Epithelial cell of prostate (primary cell): ENCODE results near the gene TRA2A.
"Not testable (repeated sequence)": the region's sequence is repeated elsewhere in the genome, so short reads cannot be mapped to it uniquely, and the experiment has no call there.

Source experiments
- DNase-seq: peaks from one replicate; pipeline ENCODE4 v3.0.0-alpha.2; 2011; ENCODE audit warnings: low read depth, low spot score
- H3K27ac ChIP-seq: fragments of 450-650 bp; 2 replicates; pipeline ENCODE4 v1.5.1; 2017; ENCODE audit warnings: mild to moderate bottlenecking

TRA2A gene

DNA sequence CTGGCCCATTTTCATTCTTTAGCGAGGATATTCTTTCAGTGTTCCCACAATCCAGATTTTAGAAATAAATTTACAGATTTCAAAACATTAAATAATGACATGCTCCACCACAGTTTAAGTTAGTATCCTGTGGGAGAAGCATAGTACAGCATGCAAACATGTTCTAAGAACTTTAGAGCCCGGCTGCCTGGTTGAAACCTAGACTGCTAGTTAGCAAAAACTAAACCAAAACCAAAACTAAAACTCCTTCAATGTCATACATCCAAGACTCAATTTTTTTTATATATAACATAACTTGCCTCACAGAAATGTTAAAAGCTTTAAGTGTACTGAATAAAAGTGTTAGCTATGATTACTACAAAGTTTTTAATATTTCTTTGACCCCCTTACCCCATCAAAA lies 17.0 kb downstream of the TRA2A start:
- DNase-seq: no peak
- H3K27ac ChIP-seq: peak overlapping the region; percentile 82

DNA sequence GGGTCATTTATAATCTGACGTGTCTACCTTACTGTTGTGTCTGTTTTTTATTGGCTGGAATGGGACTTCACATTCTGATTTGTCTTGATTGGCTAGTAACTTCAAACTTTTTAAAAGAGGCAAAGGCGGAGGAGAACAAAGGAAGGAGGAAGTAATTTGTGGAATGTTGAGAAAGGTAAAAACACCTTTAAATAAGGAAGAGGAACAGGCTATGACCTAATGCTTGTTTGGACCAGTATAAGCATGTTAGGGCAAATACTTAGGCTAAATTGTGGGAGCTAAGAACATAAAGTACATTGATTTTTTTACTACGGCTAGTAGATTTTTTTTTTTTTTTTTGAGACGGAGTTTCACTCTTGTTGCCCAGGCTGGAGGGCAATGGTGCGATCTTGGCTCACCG lies 18.0 kb downstream of the TRA2A start:
- DNase-seq: peak; percentile 50
- H3K27ac ChIP-seq: peak overlapping the region; percentile 82

DNA sequence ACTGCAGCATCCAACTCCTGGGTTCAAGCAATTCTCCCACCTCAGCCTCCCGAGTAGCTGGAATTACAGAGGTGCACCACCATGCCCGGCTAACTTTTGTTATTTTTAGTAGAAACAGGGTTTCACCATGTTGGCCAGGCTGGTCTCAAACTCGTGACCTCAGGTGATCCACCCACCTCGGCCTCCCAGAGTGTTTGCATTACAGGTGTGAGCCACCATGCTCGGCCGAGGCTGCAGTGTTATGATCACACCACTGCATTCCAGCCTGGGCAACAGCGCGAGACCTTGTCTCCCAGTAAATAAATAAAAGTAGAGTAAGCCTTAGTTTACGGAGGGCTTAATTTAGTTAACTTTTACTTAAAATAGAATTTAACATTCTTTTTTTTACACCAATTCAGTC lies 37.8 kb downstream of the TRA2A start:
- H3K27ac ChIP-seq: no peak overlapping the region
- DNase-seq: no peak

DNA sequence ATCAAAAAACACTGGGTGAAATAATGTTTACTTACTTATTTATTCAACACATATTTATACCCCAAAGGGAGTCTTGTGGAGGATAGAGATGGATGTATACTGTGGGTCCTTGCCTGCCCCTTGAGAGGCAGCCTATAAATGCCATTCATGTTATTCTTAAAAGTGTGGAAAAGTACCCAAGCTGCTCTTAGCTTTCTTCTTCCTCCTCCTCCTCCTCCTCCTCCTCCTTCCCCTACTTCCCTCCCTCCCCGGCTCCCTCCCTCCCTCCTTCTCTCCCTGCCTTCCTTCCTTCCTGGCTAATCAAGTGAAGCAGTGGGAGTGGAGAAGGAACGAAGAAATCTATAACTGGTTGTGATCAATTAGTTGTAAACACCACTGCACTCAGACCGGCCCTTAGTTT lies 40.3 kb downstream of the TRA2A start:
- DNase-seq: no peak
- H3K27ac ChIP-seq: no peak overlapping the region

DNA sequence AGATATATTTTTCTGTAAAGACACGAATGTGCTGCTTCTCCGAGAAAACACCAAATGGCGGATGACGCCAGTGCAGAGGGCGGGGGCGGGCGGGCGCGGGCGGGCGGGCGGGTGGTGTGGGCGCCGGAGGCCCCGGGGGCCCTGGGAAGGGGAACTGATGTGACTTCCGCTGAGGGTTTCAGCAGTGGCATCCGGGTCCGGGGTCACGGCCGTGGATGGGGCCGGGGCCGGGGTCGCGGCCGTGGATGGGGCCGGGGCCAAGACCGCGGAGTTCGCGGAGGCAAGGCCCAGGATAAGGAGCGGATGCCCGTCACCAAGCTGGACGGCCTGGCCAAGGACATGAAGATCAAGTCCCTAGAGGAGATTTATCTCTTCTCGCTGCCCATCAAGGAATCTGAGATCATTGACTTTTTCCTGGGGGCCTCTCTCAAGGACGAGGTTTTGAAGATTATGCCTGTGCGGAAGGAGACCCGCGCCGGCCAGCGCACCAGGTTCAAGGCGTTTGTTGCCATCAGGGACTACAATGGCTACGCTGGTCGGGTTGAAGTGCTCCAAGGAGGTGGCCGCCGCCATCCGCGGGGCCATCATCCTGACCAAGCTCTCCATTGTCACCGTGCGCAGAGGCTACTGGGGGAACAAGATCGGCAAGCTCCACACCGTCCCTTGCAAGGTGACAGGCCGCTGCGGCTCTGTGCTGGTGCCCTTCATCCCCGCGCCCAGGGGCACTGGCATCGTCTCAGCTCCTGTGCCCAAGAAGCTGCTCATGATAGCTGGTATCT lies 41.2 kb downstream of the TRA2A start:
- no peak for DNase-seq
- H3K27ac ChIP-seq: peak overlapping the region; percentile 41

DNA sequence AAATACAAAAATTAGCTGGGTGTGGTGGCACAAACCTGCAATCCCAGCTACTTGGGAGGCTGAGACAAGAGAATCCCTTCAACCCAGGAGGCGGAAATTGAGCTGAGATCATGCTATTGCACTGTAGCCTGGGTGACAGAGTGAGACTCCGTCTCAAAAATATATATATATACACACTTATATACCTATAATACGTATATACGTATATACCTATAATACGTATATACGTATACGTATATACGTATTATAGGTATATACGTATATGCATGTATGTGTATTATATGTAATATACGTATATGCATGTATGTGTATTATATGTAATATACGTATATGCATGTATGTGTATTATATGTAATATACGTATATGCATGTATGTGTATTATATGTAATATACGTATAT lies 43.1 kb downstream of the TRA2A start:
- H3K27ac ChIP-seq, DNase-seq: not testable (repeated sequence)

DNA sequence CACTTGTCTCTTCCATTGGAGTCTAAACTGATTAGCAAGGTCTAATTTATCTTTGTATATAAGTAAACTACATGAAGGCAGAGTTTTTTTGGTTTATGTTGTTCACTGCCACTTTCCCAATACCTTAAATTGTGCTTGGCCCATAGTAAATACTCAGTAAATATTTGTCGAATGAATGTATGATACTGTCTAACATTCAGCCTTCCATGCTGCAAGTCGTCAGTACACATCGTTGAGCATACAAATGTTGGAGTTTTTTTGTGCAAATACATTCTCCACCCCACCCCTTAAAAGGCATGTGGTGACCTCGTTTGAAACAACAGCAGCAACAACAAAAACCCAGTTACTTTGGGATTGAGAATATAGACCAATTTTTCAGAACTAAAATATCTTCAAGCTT lies 44.1 kb downstream of the TRA2A start:
- H3K27ac ChIP-seq: no peak overlapping the region
- no peak for DNase-seq

DNA sequence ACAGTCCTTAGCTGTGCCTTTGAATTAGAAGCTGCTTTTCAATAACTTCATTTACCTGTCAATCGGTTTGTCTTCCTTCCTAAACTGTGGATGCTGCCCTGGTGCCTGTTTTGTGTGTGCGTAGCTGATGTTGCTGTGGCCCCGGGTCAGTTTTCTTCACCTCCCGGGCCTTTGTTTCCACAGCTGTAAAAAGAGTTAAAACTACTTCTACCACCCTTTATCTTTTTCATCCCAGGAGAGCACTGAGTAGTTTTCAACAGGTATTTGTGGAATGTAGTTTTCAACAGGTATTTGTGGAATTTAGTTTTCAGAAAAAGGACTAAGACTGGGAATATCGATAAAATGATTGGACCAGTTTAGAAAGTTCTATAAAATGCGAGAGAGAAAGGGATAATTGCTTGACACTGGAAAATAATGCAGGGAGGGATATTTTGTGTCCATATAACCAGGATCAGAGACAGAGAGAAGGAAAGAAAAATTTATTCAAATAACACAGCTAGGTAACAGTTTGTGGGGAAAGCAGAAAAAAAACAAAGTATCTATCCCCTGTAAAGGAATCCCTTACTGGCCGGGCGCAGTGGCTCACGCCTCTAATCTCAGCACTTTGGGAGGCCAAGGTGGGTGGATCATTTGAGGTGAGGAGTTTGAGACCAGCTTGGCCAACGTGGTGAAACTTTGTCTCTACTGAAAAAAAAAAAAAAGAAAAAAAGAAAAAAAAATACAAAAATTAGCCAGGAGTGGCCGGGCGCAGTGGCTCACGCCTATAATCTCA lies 45.6 kb downstream of the TRA2A start:
- no peak overlapping the region for H3K27ac ChIP-seq
- no peak for DNase-seq

DNA sequence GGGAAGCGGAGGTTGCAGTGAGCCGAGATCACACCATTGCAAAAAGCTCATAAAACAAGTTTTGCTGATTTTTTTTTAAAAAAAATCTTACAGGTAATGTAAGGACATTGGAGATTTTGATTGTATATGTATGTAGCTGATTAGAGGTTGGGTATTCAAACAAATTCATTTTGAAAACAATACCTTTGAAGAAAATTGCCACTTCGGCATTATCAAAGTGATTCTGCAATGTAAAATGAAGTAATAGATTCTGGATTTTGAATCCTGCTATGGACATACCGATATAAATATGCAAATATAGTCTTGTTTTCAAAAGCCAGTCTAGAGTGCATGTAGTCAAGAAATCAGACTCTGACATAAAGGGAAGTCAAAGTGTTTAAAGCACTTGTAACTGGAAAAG lies 49.1 kb downstream of the TRA2A start:
- DNase-seq: no peak
- no peak overlapping the region for H3K27ac ChIP-seq

DNA sequence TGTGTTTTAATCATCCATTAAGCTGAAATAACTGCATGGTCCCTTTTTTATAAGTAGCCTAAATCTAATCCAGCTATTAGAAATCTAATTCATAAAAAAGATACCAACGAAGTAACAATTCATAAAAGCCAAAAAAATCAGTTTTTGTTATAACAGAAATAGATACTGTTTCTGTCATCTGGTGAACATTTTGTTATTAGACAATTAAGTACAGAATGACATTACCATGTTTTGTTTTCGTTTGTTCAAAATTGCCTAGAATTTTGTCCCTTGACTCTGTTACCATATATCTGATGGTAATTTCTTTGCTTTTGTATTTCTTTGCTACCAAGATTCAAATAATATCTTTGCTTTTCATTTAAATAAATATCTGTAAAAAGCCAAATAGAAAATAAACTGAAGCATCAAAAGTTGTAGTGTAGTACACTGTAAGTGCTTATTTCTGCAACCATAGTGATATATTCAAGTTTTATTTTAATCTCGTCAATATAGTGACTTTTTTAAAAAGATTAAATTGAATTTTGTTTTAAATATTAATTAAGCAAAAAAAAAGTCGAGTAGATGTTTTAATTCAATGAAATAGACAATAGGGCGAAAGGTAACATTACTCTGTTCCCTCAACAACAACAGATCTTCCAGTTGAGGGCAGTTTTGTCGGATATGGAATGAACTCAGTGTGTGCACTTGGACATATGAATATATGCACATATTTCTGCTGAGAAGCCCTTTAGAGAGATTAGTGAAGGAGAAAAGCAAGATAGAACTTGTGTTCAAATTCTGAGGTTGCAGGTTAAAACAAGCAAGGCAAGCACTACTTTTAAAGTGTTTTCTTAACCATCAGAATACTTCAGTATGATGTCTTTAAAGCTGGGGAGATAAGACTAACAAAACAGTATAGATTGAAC lies 53.6 kb downstream of the TRA2A start:
- no peak for DNase-seq
- no peak overlapping the region for H3K27ac ChIP-seq

DNA sequence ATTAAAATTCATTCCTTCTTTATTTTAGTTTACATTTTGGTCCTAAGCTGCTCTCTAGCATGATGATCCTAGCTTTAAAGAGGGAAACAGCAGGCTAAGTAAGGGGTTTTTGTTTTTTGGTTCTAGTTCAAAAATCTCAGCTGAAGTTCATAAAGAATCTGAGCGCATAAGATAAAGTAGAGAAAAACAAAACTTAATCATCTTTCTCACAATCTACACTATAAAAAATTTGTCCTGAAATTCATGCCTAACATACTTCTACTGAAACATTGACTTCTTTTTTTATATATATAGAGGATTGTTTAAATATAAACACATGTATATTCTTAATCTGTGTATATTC lies 54.7 kb downstream of the TRA2A start:
- no peak for DNase-seq
- no peak overlapping the region for H3K27ac ChIP-seq

DNA sequence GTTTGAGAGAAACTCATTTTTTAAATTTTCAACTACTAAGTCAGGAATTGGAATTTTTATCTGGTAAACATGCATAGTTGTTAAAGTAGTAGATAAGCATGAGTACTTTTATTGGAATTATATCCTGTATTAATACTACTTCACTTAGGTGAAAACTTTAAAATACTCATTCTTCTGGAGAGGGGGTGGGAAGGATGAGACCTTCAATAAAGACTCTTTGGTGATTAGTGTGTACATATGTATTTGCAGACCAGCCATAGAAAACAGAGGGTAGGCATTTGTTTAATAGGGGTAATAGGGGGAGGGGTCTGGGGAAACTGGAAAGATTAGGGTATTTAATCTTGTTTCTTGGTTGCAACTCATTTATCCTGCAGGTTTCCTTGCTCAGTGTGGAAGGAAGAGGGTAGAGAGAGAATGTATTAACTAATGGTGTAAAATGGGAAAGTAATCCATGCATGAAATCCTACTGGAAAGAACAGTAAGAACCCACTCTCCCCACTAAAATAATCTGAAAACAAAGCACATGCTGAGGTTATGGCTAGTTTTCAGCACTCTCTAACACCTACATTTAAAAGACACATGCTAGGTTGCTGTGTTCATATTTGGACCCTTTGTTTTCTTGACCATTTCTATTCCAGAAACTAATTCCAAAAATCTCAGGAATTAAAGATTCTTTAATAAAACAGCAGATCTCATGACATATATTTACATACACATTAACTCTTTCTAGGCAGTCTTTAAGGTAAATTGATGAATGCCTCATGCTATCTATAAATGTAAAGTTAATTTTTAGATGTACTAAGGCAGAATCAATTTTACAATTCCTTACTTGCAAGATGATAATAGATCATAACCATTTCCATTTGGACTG lies 55.3 kb downstream of the TRA2A start:
- DNase-seq: no peak
- no peak overlapping the region for H3K27ac ChIP-seq

DNA sequence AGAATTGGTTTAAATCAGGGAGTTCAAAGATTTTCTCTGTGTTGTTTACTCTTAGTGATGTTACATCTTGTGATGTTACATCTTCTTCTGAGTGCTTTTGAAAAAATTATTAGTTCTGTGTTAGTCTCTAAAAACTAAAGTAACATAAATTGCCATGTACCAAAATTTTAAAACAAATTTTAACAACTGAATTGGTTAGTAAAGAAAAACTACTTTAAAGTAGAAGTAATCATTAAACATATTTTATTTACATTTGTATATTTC lies 56.3 kb downstream of the TRA2A start:
- DNase-seq: no peak
- H3K27ac ChIP-seq: no peak overlapping the region

DNA sequence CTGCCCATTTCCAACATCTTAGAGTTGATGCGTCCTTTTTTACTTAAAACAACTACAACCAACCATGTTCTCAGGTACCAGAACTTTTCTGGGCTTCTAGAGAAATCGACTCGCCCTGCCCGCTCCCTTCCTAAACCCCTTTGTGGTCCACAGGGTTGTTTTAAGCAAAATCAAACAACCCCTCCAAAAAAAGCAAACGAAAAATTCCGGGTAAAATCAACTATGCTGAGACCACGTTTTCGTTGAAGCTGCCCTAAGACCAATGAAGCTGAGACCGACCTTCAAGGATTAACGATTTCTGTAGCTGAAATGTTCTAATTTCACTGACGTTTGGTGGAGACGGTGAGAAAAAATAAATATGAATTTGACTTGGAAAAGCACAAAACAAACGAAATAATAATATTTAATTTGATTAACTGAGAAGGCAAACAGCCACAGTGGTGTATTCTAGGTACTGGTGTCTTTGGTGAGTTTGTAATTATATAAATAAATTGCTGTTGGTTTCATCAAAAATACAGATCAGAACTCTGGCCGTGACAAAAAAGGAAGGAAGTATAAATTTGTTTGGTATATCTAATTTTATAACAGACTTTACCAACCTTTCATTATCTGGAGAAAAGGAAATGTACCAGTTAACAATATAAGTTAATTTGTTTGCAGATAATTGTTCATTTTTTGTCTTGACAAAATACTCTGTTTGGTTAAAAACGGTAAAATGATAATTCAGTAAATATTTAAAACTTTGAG lies 56.8 kb downstream of the TRA2A start:
- DNase-seq: no peak
- H3K27ac ChIP-seq: no peak overlapping the region

DNA sequence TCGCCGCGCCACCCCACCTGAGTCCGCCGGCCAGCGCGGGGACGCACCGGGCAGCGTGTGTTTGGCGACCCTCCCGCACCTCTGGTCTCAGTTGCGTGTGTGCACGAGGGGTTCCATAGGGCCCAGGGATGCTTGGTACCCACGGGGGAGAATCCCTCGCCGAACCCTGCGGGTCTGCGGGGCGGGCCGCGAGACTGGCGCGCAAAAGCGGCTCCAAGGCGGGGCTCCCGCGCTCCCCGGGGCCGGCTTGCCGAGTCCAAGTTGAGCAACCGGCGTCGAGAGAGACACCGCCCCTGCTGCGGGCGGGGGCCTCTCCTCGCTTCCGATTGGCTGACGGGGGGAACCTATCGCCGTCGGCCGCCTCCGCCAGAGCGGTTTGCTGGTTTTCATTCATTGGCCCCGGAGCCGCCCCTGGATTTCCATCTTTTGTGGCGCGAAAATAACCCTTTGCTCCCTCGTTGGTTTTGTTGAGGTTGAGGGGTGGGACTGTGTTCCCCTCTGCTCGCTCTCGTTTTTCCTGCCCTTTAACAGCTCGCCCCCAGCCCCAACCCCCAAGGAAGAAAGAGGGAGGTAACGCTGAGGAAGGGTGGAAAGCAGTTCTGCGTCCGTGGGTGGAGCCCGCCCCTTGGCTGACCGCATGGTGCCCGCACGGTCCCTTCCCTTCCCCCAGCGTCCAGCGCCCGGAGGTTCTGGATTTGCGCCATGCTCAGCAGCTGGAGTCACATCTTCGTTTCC lies 57.5 kb downstream of the TRA2A start:
- no peak overlapping the region for H3K27ac ChIP-seq

DNA sequence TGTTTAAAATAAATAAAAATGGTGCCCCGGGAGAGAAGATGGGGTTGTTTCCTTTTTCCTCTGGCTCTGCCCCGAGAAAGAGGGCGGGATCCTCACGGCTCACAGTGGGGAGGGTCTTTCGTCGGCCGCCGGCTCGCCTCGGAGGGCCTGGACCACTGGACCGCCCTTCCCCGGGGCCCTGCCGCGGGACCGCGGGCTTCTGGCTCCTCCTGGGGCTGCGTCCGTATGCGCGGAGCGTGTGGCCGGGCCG lies 58.0 kb downstream of the TRA2A start:
- no peak overlapping the region for H3K27ac ChIP-seq
- no peak for DNase-seq

More for the DNA sequence above, 57.5 kb downstream of the TRA2A start:
- DNase-seq: peak; percentile 60

DNA sequence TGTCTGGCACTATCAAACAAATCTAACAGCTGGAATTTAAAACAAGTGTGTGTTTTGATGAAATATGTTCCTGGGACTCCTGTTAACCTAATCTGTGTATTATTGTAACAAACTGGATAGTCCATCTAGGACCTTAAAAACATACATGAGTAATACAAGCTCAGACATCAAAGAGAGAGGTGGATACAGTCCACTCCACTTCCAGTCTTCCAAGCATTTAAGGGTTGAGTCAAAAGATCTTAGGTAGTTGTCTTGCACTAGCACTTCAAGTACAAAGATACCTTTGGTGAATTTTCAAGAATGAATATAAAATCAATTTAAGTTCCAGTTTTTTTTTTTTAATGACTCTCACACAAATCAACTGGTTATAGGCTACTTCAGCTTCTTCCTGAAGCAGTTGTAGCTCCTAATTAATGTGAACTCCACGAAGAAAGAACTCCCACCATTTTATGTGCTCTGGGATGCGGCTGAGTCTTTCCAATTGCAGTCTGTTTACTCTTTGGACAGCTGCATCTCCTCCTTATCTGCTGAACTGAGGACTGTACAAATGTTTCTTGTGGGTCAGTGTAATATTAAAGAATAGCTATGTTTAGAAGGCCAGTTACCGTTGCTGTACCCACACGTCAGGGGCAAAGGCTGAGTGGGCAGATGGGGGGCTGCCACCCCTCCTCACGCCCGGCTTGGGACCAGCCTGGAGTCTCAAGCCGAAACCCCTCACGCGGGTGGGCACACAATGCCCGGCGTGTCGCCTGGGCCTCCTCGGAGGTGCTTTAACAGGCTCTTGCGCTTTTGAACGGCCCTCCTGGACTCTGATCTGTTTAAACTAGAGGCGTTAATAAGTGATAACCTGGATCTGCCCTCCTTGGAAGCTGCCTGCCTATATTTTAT lies 58.6 kb downstream of the TRA2A start:
- DNase-seq: no peak
- H3K27ac ChIP-seq: no peak overlapping the region

DNA sequence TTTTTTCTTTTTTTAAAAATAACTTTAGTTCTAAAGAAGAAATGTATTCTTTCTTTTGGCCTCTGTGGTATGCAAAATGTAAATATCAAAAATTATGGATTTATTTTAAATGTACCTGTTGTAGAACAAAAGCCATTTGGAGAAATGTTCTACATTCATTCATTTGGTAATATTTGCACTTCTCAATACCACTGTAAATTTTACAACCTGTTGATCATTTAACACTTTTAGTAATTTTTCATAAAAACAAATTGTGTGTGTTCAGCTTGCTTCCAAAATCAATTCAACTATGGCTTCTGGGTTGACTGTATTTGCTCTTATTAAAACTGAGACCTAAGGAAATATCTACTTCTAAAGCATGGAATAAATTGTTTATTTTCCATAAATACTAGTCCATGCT lies 59.2 kb downstream of the TRA2A start:
- H3K27ac ChIP-seq: no peak overlapping the region
- no peak for DNase-seq
